H7 (cell line): ENCODE measurements around the gene AGBL3. TPM values are rescaled to one million over a fixed set of nuclear protein-coding genes. Genes with fewer than 3 reads are reported as not detected.
A peak's percentile ranks its signal among the peaks of the same experiment; 100 is the strongest.

Experiments used
- DNase-seq: peaks from one replicate; pipeline ENCODE4 v3.0.0; 2012
- H3K27me3 ChIP-seq: 2 replicates; pipeline ENCODE4 v1.6.0; 2011; ENCODE audit warnings: mild to moderate bottlenecking, low read length; ENCODE audit not compliant: control insufficient read depth, insufficient read depth
- H3K36me3 ChIP-seq: replicated peaks from 2 replicates; pipeline ENCODE4 v1.5.1; 2011; ENCODE audit warnings: low read length; ENCODE audit not compliant: control insufficient read depth, insufficient read depth
- H3K4me3 ChIP-seq: 2 replicates; pipeline ENCODE4 v1.5.1; 2011; ENCODE audit warnings: low read depth, mild to moderate bottlenecking, control low read depth, low read length, moderate library complexity; ENCODE audit not compliant: insufficient read depth
- total RNA-seq: library from RNA; depleted of rRNA; stranded (reverse); fragments of >200 nt; shearing (Covaris generic); gene quantifications from 2 replicates; pipeline ENCODE4 v1.2.3, GENCODE V29; 2014

The AGBL3 gene
- total RNA-seq, 1 experiment from 2014 or later = 1.7 TPM

DNA sequence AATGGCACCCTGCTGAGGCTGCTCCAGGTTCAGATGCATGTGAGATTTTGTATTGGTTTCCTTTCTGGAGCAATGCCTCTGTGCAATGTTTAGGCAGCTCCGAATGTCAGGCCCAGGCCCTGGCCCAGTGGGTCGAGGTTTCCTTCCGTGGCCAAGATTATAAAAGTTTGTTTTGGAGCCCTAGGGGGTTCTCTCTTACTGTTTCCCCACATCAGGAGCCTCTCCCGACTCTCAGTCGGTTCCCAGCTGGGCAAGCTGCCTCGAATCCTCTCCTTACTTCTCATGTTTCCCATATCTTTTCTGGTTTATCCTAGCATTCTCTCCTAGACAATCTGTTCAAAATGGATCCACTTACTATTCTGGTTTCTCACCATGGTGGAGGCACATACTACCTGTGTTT lies 172.6 kb downstream of the AGBL3 start:
- H3K36me3 ChIP-seq = no peaks in the 10 kb centered on the region; the same call in none of the 2 replicates
- H3K4me3 ChIP-seq = no peak overlapping the region
- H3K27me3 ChIP-seq = no peaks in the 10 kb centered on the region
- DNase-seq = peak; percentile 4

DNA sequence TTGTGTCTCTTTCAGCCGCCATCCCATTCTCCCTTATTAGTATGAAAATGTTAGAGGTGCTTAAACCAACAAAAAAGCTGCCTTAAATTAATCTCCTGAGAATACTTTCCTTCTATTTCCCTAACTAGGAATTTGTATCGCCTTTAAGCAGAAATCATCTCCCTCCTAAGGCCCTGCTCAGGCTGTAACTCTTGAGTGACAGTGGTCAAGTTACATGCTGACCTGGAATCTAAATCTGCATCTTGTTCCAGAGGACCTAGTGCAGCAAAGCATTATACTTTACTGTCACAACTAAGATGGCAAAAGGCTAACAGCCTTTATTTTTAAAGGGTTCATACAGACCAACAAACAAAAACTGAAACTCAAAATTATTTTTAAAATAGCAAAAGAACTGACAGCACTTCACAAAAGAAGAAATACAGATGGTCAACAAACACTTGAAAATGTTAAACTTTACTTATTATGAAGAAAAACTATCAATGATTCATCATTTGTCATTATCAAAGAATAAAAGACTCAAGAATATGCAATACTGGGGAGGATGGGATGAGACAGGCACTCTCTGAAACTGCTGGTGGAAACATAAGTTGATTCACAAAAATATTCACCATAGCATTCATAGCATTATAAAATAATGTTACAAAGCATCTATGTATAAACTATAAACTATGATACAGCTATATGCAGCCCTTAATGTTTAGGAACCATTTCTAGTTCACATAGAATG lies 173.2 kb downstream of the AGBL3 start:
- Histone ChIP-seq H3K4me3 (no peak overlapping the region), H3K36me3 (no peaks in the 10 kb centered on the region; the same call in none of the 2 replicates), H3K27me3 (no peaks in the 10 kb centered on the region)
- DNase-seq = peak; percentile 4

DNA sequence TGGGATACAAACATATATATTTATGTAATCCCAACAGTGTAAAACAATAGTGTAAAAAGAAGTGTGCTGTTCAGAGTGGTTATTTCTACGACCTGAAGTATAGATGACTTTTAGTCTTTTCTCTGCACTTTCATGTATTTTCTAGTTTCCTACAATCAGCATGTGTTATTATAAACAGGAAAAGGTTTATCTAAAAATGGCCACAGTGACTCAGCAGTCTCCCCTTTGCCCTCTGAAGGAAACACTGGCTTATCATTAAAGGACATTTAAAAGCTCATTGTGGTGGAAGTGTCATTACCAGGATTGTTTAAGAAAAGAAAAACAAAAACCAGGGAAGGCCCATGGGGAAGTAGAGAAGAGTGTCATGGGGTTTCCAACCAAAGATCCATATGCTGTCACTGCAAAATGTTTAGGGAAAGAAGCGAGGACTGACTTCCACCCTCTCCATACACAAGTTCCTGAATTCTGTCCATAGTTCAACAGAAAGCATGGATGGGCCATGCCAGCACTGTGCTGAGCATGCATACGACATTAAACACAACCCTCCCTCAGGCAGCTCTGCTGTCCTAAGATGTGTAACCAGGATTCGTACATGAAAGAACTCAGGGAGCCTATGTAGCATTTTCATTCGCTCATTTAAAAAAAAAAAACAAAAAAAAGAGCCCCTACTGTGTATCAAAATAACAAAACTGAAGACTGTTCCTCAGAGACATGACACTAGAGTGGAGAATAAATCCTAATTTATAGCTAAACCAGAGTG lies 174.0 kb downstream of the AGBL3 start:
- H3K27me3 ChIP-seq = no peaks in the 10 kb centered on the region
- no peak overlapping the region for H3K4me3 ChIP-seq
- H3K36me3 ChIP-seq = peaks cover 3% of the 10 kb centered on the region
- peak; percentile 2 for DNase-seq

DNA sequence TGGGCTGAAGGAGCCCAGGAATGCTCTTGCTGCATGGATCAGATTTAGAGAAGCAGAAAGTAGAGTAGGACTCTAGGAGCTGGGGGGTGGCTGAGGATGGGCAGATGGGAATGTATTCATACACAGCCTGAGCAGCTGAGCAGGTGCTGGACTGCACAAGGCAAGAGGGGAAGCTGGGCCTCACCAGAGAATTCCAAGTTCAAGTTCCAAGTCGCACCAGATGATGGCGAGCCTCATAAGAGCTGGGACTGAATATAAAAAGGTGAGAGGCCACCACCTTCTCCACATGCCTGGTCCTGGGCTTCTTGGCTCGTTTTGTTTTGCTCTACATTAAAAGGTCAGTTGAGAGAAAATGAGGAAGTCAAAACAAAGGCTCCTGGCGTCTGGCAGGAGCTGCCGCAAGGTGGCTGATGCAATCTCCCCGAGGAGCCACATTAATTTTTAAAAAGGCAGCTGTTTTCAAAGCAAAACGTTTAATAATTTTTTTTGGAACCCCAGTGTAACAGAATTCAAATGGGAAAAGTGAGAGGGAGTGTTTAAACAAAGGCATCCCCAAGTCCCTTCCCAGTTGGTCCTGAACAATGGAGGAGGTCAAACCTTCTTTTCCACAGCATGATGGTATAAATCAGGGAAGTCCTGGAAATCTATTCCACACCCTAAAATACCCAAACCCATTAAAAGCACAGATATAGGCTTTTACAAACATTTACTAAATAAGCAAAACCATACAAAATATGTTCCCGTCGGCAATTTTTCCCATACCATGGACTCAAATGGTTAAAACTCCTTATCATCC lies 174.7 kb downstream of the AGBL3 start:
- no peaks in the 10 kb centered on the region for H3K27me3 ChIP-seq
- H3K36me3 ChIP-seq = peaks cover 10% of the 10 kb centered on the region
- peak; percentile 10 for DNase-seq
- H3K4me3 ChIP-seq = no peak overlapping the region

DNA sequence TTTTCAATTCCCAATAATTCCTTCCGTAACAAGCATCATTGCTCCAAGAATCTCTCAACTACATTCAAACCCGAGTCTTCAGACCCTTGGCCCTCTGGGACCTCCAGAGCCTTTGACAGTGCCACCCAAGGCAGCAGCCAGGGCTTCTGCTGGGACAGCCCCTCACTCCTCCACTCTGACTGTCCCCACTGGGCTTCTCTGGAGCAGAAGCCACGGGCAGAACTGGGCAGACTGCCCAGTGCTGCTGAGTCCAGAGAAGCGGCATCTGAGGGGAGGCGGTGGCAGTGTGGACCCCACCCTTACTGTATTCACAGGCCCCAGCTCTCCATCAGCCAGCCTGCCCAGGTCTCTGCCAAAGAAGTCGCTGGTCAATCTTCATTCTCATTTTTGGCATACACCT lies 175.4 kb downstream of the AGBL3 start:
- Histone ChIP-seq H3K4me3 (no peak overlapping the region), H3K36me3 (peaks cover 16% of the 10 kb centered on the region), H3K27me3 (no peaks in the 10 kb centered on the region)
- DNase-seq = peak; percentile 4

DNA sequence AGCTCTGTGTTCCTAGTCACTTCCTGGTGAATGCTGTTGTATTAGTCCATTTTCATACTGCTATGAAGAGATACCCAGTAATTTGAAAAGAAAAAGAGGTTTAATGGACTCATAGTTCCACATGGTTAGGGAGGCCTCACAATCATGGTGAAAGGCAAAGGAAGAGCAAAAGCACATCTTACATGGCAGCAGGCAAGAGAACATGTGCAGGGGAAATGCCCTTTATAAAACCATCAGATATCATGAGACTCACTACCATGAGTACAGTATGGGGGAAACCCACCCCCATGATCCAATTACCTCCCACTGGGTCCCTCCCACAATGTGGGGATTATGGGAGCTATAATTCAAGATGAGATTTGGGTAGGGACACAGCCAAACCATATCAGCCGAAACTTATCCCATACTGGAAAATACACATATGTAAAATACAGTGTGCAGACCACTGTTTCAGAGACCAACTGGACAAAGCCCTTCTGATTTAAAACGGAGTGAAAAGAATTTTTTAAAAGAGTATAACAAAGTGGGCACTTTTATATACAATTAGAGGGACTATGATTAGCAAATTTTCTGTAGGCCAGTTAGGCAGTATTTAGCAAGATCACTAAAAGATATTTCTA lies 176.2 kb downstream of the AGBL3 start:
- no peak for DNase-seq
- peaks cover 24% of the 10 kb centered on the region for H3K36me3 ChIP-seq
- H3K4me3 ChIP-seq = no peak overlapping the region
- H3K27me3 ChIP-seq = no peaks in the 10 kb centered on the region

DNA sequence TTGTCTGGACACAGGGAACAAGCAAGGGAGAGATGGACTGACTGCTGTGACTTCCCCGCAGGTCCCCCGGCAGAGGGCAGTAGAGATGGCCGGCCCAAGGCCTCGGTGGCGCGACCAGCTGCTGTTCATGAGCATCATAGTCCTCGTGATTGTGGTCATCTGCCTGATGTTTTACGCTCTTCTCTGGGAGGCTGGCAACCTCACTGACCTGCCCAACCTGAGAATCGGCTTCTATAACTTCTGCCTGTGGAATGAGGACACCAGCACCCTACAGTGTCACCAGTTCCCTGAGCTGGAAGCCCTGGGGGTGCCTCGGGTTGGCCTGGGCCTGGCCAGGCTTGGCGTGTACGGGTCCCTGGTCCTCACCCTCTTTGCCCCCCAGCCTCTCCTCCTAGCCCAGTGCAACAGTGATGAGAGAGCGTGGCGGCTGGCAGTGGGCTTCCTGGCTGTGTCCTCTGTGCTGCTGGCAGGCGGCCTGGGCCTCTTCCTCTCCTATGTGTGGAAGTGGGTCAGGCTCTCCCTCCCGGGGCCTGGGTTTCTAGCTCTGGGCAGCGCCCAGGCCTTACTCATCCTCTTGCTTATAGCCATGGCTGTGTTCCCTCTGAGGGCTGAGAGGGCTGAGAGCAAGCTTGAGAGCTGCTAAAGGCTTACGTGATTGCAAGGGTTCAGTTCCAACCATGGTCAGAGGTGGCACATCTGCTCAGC lies 178.2 kb downstream of the AGBL3 start:
- H3K4me3 ChIP-seq = no peak overlapping the region
- peak; percentile 54 for DNase-seq
- peaks cover 36% of the 10 kb centered on the region for H3K36me3 ChIP-seq
- H3K27me3 ChIP-seq = no peaks in the 10 kb centered on the region

DNA sequence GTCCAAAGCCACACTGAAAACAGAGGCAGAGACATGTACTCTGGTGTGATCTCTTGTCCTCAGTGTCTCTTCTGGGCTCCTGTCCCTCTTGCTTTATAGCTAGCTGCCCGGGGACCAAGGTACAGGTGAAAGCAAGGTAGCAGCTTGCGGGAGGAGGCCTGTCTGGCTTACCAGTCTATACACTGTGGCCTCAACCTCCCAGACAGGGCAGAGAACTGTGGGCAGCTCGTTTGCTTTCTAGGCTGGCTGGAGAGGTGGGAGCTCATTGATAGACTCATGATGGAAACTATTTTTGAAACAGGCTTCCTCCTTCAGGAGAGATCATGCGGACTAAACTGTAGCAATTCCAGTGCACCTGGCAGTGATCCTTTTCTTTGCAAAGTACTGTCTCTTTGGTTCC lies 179.6 kb downstream of the AGBL3 start:
- Histone ChIP-seq H3K4me3 (no peak overlapping the region), H3K36me3 (peaks cover 36% of the 10 kb centered on the region), H3K27me3 (no peaks in the 10 kb centered on the region)
- DNase-seq = peak; percentile 5

DNA sequence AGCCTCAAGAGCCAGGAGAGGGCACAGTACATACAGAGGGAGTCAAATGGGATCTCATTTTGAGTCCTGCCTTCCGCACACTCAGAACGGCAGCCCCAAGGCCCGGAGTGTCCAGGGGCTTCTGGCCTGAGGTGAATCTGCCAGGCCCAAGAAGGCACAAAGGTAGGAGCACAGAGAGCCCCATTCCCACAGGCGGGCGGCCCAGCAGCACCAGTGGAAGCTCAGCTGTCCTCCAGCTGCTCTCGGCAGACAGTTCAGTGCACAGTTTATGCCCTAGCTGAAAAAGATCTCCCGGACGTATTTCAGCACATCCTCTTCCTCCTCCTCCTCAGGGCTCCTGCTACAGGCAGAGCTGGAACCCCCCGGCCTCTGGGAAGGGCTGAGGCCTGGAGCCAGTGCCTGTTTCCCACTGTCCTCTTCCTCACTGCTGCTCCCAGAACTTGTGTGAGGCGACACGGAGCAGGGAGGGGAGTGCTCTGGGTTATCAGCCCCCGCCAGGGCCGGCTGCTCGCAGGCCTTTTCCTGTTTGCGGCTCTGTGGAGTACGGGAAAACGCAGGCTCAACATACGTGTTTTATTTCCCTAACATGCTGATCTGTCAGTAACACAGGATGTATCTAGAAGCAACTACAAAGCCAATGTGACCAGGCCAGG lies 180.2 kb downstream of the AGBL3 start:
- Histone ChIP-seq H3K4me3 (no peak overlapping the region), H3K27me3 (no peaks in the 10 kb centered on the region), H3K36me3 (peaks cover 36% of the 10 kb centered on the region)
- peak; percentile 7 for DNase-seq

DNA sequence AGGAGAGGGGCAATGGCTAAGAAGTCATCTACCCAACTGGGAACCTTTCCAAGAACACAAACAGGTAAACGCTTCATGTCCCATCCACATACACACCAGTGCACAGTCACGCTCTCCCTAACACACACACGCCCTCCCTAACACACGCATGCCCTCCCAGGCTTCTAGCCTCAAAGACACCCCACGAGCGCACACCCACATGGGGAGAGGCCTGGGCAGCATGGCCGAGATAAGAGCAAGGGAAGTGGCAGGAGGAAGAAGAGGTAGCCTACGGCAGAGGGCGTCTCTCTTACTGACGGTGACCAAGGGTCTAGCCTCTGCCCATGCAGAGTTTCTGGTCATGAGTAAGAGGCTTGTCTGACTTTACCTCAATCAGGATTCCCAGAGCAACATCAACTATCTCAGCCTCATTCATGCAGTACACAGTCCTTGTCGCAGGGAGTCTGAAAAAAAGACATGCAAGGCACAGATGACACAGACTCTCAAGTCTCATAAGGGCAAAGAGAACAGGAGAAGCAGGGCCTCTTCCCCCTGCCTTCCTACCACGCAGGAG lies 181.1 kb downstream of the AGBL3 start:
- Histone ChIP-seq H3K4me3 (no peak overlapping the region), H3K27me3 (no peaks in the 10 kb centered on the region), H3K36me3 (peaks cover 36% of the 10 kb centered on the region)
- peak; percentile 10 for DNase-seq

DNA sequence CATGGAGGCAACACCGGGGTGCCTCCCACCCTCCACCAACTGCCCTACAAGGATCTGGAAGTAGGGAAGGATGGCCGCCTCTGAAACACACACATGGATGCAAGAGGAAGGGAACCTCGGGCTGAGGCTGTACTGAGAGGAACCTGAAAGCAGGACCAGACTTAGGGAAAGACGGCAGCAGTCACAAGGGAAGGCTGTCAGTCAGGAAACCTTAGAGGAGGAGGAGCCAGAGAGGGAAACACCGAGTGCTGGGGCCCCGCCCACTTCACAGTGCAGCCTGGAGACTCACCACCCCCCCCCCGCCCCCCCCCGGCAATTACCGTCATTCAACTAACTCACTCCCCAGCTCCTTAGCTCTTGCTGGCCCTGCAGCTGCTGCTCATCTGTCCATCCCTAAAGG lies 181.7 kb downstream of the AGBL3 start:
- DNase-seq = peak; percentile 38
- Histone ChIP-seq H3K4me3 (no peak overlapping the region), H3K36me3 (peaks cover 36% of the 10 kb centered on the region), H3K27me3 (no peaks in the 10 kb centered on the region)

DNA sequence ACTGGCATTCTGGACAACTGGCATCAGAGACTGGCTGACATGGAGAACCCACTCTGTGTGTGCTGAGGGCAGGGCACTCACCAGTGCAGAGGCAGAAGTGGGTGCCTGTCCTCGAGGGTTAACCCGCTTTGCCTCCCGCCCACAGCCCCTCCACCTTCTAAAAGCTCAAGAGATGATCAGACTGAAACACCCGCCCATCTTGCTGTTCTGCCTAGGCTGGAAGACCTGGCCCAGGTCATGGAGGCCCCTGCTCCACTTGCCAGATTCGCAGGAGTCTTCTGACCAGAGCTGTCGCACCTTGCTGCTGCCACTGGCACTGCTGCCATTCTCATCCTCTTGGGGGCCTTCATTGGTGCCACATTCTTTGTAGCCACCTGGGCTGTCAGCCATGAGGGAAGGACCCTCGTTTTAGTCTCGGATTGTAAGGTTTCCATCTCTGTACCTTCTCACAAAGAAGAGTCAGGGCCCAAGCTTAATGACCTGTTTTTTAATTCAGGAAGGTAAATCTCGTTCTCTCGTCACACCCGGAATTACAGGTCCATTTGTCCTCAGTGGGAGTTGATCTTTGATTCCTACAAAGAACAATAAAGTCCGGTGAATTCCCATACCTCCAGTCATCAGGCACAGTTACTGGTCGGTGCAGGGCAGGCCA lies 182.3 kb downstream of the AGBL3 start:
- no peaks in the 10 kb centered on the region for H3K27me3 ChIP-seq
- peak; percentile 13 for DNase-seq
- no peak overlapping the region for H3K4me3 ChIP-seq
- H3K36me3 ChIP-seq = peaks cover 36% of the 10 kb centered on the region
